Amniotic stem cell (primary cell): ENCODE data around the gene RNF145.
"Not testable (repeated sequence)": the region's sequence is repeated elsewhere in the genome, so short reads cannot be mapped to it uniquely, and the experiment has no call there.

ENCODE experiments used
- DNase-seq: peaks from one replicate; lab custom pipeline; 2025; lab: John Stamatoyannopoulos, UW

RNF145 gene

DNA sequence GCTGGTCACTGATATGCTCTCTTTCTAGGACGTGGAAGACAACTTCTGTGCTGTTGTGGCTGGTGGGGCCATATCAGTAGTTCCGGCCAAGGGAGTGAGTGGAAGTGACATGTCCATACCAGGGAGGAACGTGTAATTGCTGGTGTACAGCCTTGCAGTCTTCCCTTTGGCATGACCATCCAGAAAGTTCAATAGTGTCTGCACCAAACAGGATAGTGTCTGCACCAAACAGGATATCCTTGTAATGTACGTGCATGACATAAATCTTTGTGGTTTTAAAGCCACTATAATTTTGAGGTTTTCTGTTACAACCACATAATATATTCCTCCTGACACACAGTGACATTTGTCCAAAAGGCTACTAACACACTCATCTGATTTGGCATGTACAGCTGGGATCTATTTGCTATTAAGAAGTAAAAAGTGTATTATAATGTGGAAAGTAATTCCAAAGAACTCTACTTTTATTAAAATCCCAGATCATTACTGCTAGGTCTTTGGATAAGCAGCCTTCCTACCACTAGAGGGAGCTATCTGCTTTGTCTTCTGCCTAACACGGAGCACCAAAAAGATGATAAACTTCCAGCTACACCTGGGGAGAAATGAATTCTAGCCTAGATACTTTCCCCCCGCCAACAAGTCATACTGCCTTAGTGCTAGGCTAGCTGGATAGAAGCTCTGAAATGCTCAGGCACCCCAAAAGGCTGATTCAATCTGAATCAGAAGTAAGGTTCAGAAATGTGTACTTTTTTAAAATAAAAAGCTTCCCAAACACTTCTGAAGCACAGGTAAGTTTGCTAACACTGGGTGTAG is 52.7 kb downstream of the RNF145 start:
- peak; percentile 67 for DNase-seq

GRCh38 chr5:159155960-159156359 is 53.4 kb downstream of the RNF145 start:
- no peak for DNase-seq

DNA sequence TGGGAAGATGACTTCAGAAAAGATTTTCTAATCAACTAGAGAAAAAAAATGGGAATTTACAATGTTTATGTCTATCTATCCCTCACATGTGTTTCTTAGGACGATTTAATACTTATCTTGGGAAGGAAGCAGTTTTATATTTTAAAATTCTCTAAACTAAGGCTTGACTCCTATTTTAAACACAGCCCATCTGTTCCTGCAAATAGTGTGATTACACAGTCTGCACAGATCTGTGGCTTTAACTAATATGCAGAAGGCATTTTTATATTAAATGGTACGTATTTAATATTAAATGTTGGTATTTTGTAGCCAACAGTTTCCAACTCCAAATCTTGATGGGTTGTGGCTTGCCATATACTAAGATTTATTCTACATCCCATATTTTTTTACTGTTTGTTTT is 56.5 kb downstream of the RNF145 start:
- DNase-seq = no peak

DNA sequence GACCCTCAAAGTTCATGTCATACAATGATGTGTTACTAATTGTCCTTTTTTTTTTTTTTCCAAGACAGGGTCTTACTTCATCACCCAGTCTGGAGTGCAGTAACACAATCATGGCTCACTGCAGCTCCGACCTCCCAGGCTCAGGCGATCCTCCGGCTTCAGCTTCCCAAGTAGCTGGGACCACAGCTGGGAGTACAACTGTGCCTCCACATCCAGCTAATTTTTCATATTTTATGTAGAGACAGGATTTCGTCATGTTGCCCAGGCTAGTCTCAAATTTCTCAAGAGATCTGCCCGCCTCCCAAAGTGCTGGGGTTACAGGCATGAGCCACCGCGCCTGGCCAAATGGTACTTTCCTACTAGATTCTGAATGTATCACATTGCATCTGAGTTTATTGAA is 60.3 kb downstream of the RNF145 start:
- DNase-seq = no peak

DNA sequence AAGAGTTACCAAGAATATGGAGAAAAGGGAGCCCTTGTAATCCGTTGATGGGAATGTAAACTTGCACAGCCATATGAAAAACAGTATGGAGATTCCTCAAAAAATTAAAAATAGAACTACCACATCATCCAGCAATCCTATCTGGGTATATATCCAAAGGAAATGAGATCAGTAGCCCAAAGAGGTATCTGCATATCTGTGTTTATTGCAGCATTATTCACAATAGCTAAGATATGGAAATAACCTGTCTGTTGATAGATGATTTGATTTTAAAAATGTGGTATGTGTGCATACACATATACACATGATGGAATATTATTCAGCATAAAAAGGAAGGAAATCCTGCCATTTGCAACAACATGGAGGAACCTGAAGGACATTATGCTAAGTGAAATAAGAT is 61.4 kb downstream of the RNF145 start:
- DNase-seq = no peak

DNA sequence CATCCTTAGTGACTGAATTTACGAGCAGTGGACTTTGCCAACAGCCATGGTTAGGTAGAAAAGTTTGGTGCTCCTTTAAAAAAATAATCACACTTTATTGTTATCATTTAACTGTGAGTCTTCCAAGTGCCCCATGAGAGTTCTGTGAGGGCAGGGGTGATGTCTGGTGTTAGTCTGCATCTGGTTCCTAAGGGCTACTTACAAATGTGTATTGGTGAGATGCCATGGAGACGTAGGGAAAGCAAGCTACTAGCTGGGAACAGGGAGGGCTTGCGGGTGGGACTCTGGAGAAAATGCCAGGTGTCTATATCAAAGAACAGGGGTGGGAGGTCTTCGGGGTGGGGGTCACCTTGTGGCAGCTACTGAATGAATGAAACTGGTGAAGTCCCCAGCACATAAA is 62.5 kb downstream of the RNF145 start:
- no peak for DNase-seq

DNA sequence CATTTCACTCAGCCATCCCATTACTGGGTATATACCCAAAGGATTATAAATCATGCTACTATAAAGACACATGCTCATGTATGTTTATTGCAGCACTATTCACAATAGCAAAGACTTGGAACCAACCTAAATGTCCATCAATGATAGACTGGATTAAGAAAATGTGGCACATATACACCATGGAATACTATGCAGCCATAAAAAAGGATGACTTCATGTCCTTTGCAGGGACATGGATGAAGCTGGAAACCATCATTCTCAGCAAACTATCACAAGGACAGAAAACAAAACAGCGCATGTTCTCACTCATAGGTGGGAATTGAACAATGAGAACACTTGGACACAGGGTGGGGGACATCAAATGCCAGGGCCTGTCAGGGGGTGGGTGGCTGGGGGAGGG is 64.2 kb downstream of the RNF145 start:
- DNase-seq = not testable (repeated sequence)

DNA sequence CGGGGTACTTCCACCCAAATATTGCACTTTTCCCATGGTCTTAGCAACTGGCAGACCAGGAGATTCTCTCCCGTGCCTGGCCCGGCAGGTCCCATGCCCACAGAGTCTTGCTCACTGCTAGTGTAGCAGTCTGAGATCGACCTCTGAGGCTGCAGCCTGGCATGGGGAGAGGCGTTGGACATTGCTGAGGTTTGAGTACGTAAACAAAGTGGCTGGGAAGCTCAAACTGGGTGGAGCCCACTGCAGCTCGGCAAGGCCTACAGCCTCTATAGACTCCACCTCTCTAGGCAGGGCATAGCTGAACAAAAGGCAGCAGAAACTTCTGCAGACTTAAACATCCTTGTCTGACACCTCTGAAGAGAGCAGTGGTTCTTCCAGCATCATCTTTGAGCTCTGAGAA is 69.6 kb downstream of the RNF145 start:
- no peak for DNase-seq

DNA sequence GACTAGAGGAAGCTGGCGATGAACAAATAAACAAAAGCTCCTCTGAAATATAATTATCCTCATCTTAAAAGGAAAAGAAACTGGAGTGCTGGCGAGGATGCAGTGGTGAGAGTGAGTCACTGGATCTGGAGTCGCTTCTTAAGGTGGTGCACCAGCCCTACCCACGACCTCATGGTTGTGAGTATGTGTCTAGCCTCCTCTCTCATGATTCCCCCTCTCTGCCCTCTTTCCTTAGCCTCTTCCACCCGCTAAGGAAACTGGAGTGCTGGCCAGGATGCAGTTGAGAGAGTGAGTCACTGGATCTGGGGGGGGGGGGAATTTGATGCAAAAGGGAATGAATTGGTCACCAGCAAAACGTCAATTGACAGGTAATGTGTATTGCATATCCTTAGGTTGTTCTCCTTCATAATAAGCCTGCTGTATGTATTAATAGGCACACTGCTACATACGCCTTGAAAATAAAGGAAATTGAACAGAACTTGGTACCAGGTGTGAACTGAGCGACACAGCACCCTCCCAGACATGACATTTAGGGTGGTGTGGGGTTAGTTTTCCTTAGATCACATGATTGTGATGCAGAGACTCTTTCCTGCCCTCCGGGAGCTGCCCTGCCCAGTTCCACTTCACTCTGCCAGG is 73.3 kb downstream of the RNF145 start:
- DNase-seq = peak; percentile 27

DNA sequence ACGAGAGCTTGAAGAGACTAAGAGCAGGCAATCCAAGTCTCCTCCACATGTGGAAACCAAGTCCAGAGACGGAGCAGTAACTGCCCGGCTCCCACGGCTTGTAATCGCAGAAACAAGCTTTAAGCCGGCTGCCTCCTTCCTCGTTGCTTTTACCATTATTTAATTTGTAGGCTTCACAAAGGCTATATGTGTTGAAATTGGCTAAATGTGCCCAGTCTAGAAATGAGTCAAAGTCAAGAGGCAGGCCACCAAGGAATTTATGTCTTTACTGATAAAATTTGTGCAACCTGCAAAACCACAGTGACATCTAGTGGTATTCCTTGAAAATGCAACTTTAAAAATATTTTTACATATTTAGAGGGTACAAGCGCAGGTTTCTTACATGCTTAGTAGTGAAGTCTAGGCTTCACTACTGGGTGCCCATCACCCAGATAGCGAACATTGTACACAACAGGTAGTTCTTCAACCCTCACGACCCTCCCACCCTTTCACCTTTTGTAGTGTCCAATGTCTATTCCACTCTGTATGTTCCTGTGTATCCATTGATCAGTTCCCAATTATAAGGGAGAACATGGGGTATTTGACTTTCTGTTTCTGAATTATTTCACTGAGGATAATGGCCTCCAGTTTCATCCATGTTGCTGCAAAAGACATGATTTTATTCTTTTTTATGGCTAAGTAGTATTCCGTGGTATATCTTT is 76.2 kb downstream of the RNF145 start:
- peak; percentile 2 for DNase-seq

GRCh38 chr5:159132429-159133040 is 76.8 kb downstream of the RNF145 start:
- DNase-seq = no peak

GRCh38 chr5:159131951-159132350 is 77.4 kb downstream of the RNF145 start:
- DNase-seq = no peak

DNA sequence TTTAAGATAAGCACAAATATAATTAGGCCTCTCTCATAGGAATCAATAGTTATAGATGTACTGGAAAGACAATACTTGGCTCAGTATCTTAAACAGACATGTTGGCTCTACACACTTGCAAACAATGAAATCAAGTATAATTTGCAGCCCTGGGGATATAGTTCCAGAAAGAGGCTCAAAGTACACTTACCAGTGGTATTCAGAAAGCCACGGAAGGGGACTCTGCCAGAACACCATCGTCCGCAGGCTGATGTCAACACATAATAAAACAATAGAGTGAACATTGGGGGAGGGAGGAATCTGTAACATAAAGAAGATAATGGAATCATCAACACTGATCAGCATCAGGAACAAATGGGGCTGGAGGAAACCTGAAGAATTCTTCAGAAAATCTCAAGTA is 78.5 kb downstream of the RNF145 start:
- no peak for DNase-seq

DNA sequence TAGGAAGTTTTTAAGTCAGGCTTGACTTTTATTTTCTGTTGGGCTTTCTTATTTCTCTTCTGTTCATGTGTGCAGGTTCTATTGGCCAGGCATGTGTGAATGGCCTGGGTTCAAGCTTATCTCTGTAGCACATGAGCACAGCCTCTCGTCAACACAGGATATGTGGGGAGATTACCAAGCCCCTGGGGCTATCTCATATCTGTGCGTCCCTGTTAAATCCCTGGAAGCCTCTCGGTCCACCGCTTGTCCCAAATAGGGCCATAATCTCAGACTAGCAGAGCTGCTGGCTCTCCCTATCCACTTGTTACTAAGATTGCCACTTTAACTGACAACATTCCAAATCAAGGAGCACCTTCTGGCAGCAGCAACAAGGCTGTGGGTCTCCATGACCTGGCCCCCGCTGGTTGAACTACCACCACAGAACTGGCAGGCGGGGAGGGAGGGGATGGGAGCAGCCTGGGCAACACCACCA is 81.2 kb downstream of the RNF145 start:
- DNase-seq = no peak

DNA sequence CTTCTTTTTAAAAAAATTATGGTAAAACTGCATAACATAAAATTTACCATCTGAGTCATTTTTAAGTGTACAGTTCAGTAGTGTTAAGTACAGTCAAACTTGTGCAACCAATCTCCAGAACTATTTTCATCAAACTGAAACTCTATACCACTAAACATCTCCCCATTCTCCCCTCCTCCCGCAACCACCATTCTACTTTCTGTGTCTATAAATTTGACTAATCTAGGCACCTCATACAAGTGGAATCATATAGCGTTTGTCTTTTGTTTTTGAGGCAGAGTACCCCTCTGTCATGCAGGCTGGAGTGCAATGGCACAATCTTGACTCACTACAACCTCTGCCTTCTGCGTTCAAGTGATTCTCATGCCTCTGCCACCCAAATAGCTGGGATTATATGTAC is 85.7 kb downstream of the RNF145 start:
- DNase-seq = no peak

GRCh38 chr5:159123189-159123588 is 86.2 kb downstream of the RNF145 start:
- DNase-seq = no peak

GRCh38 chr5:159121061-159121460 is 88.3 kb downstream of the RNF145 start:
- DNase-seq = no peak

DNA sequence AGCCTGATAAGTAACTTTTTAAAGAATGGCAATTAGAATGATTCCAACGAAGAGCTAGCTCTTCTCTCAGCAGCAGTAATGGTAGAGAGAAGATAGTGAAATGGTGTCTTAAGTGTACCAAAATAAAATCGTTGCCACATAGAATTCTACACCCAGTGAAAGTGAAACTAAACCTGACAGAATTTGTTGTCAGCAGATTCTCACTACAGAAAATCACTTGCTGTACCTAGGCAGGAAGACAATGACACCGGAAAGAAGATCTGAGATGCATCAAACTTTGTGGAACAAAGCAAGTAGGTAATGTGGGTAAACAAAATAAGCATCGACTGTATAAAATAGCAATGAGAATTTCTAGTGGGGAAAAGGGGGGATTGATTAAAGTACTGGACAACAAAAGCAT is 88.9 kb downstream of the RNF145 start:
- no peak for DNase-seq

- DNase-seq = not testable (repeated sequence)
Measured at GRCh38 chr5:159119842-159120241, 89.5 kb downstream of the RNF145 start.

GRCh38 chr5:159118958-159119659 is 90.2 kb downstream of the RNF145 start:
- DNase-seq = not testable (repeated sequence)

DNA sequence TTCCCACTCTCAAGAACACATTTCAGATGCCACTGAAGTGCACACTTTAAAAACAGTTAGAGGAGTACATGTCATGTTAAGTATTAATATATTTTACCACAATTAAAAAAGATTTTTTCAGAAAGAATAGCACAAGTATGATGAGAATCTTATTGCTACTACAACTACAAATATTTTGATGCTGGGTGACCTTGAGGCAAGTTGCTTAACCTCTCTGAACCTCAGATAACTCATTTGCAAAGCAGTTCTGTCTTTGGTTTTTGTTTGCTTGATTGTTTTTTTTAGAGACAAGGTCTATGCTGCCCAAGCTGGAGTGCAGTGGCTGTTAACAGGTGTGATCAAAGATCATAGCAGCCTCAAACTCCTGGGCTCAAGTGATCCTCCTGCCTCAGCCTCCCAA is 95.9 kb downstream of the RNF145 start:
- no peak for DNase-seq

DNA sequence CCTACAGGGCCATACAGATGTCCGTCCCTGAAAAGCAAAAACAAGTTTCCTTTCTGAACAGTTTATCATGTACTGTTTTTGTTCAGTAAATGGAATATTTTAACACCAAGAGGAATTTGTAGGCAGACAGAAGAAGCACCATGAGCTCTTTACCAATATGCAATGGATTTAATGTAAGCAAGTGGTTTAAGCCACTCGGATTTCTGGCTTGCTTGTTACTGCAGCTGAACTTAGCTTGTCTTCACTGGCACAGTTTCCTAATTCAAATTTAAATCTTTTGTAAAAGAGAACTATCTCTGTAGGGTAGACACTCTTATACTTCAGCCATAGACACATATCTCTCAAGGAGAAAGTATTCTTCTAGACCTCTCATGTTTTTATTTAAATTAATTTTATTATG is 96.9 kb downstream of the RNF145 start:
- DNase-seq = no peak
